HG02588 (cell line): ENCODE results near the gene RAI14.

Experiments used
- ATAC-seq: cut with Tn5 transposase; IDR thresholded peaks from one replicate; pipeline ENCODE4 v1.9.1; 2021; ENCODE audit warnings: mild to moderate bottlenecking, moderate library complexity; ENCODE audit not compliant: unreplicated experiment

RAI14 gene

DNA sequence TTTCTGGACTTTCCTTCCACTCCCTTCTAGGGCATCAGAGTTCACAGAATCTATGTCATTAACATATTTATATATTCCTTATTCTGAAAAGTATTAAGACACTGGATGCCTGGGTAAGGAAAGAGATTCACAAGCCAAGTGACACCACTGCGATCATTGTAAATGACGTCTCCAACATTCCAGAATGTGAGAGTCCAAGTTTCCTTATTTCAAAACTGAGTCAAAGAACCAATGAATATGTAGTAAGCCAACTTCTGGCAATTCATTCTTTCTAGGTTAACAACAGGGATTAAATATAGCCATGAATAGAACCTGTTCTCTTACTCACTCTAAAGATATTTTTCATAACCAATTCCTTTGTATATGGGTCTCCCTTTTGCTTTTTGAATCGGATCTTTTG, 18.1 kb downstream of the RAI14 start:
- ATAC-seq: no peak

DNA sequence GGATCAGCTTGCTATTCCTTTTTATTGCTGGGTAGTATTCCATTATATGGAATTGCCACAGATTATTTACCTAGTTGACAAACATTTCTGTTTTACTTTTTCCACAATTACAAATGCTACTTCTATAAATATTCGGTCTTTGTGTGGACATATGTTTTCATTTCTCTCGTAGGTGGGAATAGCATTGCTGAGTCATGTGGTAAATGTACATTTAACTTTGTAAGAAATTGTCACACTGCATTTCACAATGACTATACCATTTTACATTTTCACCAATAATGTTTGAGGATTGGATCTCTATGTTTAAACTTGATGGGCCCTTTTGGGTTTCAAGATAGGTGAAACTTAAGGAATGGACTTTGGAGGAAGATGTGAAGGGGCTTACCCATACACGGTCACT, 19.7 kb downstream of the RAI14 start:
- ATAC-seq: no peak

DNA sequence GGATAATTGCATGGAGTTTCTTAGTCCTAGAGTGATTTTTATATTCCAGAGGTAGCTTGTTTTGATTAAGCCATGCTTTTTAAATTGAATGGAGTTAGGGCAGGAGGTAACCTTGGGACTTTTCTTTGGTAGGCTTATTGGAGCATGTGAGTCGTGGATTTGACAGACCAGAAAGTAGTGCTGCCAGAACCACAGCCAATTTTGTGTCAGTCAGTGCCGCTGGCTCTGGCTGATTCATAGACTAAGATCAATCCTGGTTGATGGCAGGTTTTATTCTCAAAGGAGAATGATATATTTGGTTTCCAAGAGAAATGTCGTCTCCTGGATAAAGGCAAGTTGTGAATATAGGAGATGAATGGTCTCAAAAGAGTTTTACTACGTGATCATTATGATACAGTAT, 20.3 kb downstream of the RAI14 start:
- no peak for ATAC-seq

DNA sequence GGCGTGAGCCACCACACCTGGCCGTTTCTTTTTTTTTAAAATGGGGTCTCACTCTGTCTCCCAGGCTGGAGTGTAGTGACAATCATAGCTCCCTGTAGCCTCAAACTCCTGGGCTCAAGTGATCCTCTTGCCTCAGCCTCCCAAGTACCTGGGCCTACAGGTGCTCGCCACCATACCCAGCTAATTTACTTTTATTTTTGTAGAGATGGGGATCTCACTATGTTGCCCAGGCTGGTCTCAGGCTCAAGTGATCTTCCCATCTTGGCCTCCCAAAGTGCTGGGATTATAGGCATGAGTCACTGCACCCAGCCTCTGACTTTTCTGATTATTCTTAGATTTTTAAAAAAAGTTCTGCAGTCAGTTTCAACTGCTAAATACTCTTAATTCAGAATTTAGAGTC, 21.3 kb downstream of the RAI14 start:
- ATAC-seq: no peak

DNA sequence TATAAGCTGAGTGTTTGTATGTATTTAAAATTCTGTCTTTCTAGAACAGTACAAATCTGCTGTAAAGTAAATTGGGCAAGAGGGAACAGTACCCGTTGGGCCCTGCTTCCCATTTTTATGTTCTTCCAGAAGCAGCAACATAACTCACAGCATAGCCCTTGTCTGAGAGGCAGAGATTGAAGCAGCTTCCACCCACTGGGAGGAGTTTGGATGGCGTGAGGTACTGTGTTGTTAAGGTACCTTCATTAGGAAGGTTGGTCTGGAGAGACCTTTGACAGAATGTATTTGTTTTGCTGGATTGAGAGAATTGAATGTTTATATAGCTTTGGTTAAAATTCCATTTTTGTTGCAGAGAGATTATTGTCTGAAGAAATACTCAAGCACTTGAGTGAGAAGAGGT, 24.8 kb downstream of the RAI14 start:
- ATAC-seq: no peak

DNA sequence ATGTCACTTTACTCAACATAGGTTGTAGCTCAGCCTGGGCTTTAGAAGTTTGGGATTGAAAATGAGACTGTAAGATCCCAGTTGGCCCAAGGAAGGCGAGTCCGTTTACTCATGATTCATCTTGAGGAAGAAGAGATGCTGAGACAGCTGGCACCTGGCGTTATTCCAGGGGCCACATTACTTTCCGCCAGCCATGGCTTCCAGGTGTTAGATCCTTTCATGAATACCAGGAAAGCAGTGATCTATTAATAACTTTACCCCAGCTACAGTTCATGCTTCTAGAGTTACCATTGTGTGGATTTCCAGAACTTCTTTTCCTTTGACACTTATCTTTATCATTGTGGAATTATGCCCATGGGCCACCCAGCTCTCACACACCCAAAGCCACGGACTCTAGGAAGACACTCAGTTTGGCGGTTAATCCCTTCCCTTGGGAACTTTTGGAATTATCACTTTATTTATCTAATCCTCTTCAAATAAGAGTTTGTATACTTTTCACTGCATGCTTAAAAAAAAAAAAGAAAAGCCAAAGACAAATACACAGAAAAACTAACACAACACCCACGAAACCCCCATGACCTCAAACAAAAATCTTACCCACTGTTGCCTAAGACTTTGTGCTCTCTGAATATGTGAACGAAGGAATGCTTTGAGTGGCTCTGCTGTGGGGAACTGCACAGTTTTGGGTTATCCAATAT, 26.9 kb downstream of the RAI14 start:
- ATAC-seq: no peak

DNA sequence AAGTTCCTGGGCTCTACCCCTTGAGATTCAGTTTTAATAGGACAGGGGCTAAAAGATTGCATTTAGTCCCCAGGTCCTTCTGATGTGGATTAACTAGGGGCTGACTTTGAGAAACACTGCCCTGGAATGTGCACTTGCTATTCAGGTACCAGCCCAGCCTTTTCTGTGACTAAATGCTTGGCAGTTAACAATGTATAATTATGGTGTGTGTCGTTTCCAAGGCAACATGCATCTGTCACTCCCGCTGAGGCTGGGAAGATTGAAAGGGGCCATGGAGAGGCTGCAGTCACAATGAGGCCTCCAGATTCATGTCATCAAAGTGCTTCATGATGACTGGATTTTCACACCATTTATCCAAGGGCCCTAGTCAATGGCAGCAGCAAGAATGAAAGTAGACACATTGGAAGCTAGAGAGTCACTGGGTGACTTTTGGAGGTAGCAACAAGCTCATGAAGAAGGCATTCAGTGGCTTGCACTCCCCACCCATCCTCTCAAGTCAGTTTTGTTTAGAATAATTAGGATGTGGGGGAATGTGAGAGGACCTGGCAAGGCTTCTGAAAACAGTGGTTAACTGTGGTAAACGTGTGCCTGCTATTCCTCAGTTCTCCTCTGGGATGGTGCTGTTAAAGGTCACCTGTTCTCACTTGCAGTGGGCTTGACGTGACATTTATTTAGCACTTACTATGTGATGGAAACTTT, 28.3 kb downstream of the RAI14 start:
- ATAC-seq: no peak

DNA sequence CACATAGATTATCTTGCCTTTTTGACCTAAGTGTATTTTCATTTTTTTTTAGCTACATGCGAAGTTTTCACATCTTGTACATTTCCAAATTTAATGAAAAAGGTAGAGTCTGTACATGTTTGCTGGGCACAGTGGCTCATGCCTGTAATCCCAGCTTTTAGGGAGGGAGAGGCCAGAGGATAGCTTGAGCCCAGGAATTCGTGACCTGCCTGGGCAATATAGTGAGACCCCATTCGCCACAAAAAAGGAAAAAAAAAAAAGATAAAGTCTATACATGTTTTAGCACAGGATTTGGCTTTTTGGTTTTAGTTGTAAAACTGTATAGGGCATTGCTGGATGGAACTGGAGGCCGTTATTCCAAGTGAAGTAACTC, 28.8 kb downstream of the RAI14 start:
- no peak for ATAC-seq

DNA sequence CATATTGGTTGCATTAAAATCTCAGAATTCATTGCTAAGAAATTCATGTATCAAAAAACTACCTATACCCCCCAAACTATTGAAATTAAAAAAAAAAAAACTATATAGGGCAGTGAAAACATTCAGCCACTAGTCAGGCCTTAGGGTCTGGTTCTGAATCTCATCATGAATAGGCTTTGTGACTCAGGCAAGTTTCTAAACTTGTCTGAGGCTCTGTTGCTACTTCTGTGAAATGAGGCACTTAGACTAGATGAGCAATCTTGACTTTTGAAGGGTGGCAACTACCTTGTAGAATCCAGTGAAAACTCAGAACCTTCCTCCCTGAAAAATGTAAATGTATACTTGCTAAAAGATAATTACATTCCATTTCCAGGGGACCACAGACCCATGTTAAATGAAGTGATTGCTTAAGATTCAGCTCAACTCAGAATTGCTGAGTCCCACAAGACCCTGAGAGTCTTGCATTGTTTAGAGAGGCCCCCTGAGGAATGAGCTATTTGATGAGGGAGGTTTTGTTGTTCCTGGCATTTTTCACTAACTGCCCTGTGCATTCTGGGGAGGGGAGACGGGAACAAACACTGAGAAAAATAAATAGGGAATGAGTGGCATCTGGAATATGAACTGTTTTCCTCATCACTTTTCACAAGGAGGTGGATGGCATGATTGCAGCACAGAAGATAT, 29.5 kb downstream of the RAI14 start:
- no peak for ATAC-seq

DNA sequence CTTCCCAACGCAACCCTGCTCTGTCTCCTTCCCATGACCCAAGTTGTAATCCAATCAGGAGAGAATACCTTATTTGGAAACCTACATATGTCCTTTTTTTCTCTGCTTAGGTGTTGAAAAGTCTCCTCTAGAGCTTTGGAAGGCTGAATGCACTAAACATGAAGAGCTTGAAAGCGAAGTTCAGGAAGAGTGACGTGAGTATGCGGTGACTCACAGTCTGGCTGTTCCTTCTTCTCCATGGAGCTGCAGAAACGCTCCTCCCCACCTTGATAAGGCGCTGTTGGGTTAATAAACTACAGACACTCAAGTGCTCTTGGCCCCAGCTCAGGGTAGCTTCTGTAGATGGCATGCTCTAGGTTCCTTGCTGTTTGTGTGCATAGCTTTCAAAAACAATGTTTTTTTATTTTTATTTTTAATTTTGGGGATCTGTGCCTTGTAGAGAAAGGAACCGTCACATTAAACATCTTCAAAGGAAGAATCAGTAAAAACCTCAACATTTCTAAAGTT, 30.7 kb downstream of the RAI14 start:
- ATAC-seq: no peak

DNA sequence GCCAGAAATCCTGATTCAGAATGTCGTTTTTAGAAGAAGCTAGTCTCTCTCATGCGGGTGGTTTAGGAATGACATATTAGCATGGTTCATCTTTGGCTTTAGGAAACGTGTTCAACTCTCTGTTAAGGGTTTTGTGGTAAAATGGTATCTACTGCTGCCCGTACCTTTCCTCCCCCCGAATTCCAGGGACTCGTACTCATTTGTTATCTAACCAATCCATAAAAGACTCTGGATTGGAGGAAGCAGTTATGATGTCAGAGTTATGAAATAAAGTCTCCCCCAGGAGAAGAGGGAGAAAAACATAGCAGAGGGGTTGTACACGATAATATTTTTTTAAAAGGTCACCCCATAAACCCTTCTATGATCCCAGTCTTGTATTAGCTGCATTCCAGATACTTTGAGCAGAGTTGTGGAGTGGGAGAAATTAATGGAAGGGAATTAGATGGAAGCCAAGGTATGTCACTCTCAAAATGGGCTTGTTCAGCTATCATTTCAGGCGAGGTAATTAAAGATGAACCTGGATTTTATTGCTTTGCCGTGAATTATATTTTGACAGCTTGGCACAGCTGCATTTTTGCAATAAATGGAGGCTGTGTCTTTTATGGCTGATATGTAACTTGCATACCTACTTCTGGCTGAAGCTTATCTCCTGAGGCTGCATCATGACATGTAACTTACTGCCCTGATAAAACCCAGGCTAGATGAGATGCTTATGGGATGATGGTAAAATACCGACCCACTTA, 31.3 kb downstream of the RAI14 start:
- no peak for ATAC-seq

DNA sequence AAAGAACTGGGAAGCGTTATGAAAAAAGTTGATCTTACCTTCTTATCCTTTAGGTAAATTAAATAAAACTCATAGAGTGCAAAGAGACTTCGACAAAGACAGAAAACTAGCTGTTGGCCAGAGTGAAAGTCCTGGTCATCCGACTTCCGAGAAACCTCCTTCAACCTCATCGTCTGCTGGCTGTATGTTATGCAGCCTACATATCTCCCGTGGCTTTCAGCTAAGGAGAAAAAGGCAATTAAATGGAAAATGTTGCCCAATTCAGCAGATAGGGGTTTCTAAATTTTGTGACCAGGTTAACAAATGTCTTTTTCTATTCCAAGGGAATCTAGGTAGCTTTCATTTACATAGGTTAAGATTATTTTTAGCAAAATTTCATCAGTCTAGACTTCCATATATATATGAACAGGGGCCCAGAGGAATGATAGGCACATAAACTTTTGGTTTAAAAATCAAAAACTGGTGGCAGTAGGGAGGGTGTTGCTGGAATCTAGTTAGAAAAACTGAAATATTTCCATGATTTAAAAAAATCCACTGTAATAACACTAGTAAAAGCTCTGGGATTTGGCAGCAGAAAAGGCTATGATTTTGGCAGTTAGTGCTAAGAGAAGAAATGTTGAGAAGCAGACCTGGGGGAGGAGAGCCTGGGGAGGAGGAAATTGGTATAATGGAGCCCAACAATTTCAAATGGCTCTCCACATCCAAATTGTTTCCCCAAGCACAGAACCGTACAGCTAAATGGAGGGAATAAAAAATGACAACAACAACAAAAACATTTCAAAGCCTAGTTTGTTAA, 32.1 kb downstream of the RAI14 start:
- no peak for ATAC-seq

DNA sequence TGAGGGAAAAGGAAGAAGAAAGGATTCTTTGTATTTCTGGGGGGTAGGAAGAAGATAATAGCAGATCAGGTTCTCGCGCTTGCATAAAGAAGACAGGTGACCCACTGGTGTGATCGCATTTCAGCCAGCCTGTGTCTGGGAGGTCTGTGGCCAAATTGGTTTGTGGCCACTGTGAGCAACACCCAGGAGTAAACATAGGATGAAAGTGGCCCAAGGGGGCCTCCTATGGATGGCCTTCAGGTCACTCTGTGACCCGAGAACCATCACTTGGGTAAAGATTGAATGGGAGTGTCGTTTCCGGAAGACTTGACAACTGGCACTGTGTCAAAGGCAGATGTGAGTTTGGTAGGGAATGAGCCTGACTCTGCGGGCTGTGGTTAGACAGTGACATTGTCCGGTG, 34.2 kb downstream of the RAI14 start:
- ATAC-seq: no peak

DNA sequence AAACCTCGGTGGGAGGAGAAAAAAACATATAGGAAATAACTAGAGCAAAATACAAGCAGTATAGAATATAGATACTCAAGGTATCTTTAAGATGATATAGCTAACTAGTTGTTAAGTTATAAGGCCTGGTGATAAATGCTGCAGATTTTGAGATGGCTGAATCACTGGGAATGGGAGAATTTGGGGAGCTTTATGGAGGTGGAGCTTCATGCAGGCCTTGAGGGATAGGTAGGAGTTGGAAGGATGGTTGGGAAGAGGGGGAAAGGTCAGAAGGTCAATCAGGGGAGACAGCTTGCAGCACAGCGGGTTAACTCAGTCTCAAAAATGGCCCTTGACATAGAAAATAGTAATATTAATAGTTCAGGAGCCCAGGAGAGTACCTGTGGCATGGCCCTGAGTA, 34.8 kb downstream of the RAI14 start:
- no peak for ATAC-seq

DNA sequence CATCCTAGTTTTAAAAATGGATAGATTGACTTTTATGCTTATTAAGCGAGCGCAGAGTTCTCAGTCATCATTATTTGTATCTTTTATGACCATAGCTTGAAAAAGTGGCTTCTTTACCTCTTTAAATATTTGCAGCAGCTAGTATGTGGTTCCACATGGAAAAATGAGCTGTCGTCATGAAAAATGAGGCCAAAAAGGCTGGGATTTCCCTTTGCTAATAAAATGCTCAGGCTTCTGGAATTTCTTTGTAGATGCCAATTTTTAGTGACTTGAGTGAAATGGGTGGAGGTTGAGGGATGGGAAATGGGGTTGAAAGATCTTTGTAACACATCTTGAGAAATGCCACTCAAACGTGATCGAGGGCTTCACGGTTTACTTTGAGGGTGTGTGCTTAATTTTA, 35.2 kb downstream of the RAI14 start:
- ATAC-seq: no peak

DNA sequence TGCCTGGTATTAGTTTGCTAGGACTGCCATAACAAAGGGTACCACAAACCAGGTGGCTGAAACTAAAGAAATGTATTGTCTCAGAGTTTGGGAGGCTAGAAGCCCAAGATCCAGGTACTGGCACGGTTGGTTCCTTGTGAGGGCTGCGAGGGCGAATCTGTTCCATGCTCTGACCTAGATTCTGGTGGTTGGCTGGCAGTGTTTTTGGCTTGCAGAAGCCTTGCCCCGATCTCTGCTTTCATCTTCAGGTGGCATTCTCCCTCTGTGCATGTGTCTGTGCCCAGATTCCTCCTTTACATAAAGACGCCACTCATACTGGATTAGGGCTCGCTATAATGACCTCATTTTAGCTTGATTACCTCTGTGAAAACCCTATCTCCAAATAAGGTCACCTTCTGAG, 36.7 kb downstream of the RAI14 start:
- ATAC-seq: no peak

DNA sequence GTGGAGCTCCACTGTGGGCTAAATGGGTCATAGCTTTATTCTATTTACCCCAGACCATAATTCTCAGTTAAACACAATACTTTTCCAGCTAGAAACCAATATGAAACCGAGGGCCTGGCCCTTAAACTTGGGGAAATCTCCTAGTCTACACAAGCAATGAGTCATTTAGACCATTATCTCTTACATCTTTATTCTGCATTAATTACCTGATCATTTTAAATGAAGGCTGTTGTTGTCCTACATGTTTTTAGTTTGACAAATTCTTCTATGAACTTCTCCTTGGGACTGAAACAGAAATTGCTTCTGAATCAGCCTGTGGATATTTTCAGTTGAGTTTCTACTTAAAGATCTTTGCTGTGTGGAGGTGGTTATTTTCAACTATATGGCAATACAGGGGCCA, 37.9 kb downstream of the RAI14 start:
- ATAC-seq: no peak

DNA sequence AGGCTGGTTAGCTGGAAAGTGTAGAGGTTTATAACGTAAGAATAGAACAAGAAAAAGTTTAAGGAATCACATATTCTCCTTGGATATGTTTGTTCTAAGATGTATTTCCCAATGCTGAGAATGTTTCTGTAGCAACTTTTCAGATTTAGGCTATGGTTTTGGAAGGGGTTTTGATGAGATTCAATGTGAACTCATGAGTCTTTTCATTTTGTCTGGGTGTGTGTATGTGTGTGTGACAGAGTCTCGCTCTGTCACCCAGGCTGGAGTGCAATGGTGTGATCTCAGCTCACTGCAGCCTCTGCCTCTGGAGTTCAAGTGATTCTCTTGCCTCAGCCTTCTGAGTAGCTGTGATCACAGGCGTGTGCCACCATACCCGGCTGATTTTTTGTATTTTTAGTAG, 38.6 kb downstream of the RAI14 start:
- ATAC-seq: no peak

DNA sequence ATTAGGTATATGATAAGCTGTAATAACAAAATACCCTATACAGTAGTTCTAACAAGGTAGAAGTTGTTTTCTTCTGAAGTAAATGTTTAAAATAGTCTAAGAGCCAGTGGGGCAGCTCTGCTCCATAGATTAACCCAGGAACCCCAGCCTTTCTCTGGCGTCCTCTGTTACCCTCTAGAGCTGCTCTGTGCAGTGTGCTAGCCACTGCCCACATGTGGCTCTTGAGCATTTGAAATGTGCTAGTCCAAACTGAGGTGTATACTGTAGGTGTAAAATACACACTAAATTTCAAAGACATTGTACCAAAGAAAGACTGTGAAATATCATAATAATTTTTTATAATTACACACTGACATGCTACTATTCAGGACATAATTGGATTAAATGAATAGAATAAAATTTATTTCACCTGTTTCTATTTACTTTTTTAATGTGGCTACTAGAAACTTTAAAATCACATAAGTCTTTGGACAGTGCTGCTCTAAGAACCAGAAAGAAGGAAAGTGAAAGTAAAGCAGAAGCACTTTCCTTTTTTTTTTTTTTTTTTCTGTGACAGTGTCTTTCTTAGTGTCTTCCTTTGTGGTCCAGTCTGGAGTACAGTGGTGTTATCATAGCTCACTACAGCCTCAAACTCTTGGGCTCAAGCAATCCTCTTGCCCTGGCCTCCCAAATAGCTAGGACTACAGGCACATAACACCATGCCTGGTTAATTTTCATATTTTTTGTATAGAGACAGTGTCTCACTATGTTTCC, 39.3 kb downstream of the RAI14 start:
- ATAC-seq: no peak
